Body of pancreas (tissue), 4 donors: ENCODE data around the gene GPR156.

Source experiments
- POLR2A ChIP-seq, 3 donors: fragments of 450-650 bp; IDR thresholded peaks; one replicate each; pipeline ENCODE4 v1.6.1; 2016; ENCODE audit warnings: antibody characterized with exemption in 3 of 3, mild to moderate bottlenecking in 2 of 3
- TF ChIP-seq, protein P1 (sequence below), 7 experiments: fragments of 450-650 bp in 4 of 7; fragments of 200-600 bp in 3 of 7; sonication (generic) in 3 of 7; IDR thresholded peaks; one replicate each; pipeline ENCODE4 v1.5.1; 2016 to 2019; ENCODE audit warnings: antibody characterized with exemption in 7 of 7

GRCh38 chr3:120168038-120168437, 117.0 kb downstream of the GPR156 start:
- TF ChIP-seq, protein P1, sequence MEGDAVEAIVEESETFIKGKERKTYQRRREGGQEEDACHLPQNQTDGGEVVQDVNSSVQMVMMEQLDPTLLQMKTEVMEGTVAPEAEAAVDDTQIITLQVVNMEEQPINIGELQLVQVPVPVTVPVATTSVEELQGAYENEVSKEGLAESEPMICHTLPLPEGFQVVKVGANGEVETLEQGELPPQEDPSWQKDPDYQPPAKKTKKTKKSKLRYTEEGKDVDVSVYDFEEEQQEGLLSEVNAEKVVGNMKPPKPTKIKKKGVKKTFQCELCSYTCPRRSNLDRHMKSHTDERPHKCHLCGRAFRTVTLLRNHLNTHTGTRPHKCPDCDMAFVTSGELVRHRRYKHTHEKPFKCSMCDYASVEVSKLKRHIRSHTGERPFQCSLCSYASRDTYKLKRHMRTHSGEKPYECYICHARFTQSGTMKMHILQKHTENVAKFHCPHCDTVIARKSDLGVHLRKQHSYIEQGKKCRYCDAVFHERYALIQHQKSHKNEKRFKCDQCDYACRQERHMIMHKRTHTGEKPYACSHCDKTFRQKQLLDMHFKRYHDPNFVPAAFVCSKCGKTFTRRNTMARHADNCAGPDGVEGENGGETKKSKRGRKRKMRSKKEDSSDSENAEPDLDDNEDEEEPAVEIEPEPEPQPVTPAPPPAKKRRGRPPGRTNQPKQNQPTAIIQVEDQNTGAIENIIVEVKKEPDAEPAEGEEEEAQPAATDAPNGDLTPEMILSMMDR (IDR thresholded peaks at IDR 0.05), result no peak
- TF ChIP-seq POLR2A (IDR thresholded peaks at IDR 0.05), result no peak
